HepG2 (cell line): Measurements from ENCODE around the gene ZMYND10. TPM values are rescaled to one million over a fixed set of nuclear protein-coding genes. Genes with fewer than 3 reads are reported as not detected.

Experiments
- CENPBD1 ChIP-seq: sonication (generic); formaldehyde crosslinking; IDR thresholded peaks from 2 replicates; pipeline ENCODE4 v1.8.0; 2022; ENCODE audit warnings: missing genetic modification reagents, low read depth, mild to moderate bottlenecking, borderline replicate concordance
- CENPX ChIP-seq: sonication (generic); formaldehyde crosslinking; IDR thresholded peaks from 2 replicates; pipeline ENCODE4 v1.9.0; 2021; ENCODE audit warnings: mild to moderate bottlenecking, missing genetic modification reagents, moderate library complexity
- PAF1 ChIP-seq: IDR thresholded peaks from 2 replicates; pipeline ENCODE4 v1.6.1; 2016; ENCODE audit warnings: missing genetic modification reagents, missing compliant biosample characterization
- PHF5A ChIP-seq: IDR thresholded peaks from one replicate; pipeline ENCODE4 v1.6.1; 2018; ENCODE audit warnings: low read depth, missing genetic modification reagents; ENCODE audit not compliant: unreplicated experiment
- SIN3A ChIP-seq: IDR thresholded peaks from 2 replicates; pipeline ENCODE4 v1.6.1; 2011; ENCODE audit warnings: low read depth, mild to moderate bottlenecking, control low read depth, low read length, borderline replicate concordance
- SIN3B ChIP-seq: fragments of 150-350 bp; IDR thresholded peaks from 2 replicates; pipeline ENCODE4 v1.6.1; 2014; ENCODE audit warnings: low read length
- ZNF574 ChIP-seq: sonication (generic); formaldehyde crosslinking; IDR thresholded peaks from 2 replicates; pipeline ENCODE4 v1.4.0; 2020; ENCODE audit warnings: missing genetic modification reagents
- polyA plus RNA-seq, 8 experiments: library from polyadenylated mRNA; depleted of rRNA in 3 of 8; stranded (reverse) in 7 of 8; unstranded in 1 of 8; fragments of >200 nt; fragmentation: Illumina TruSeq in 4 of 8; extraction: Trizol in 4 of 8; gene quantifications; 2 replicates each; pipeline versions ENCODE4 v1.2.1 to v1.2.3, GENCODE V29; 2011 to 2016; ENCODE audit warnings: low read depth in 4 of 8, missing spikeins in 1 of 8, mixed read lengths in 1 of 8; ENCODE audit not compliant: insufficient read depth in 1 of 8
- total RNA-seq, 5 experiments: library from RNA; depleted of rRNA; stranded (reverse); fragments of >200 nt; fragmentation: Illumina TruSeq; extraction: Trizol; gene quantifications; 2 replicates each; pipeline ENCODE4 v1.2.3, GENCODE V29; 2016; ENCODE audit warnings: low read depth in 1 of 5

Gene ZMYND10
- total and polyA plus RNA-seq, 2 of the 13 experiments (the other 11 are each of a cell fraction or from before 2014, with no cell fraction given), result 0.60 to 0.74 TPM

GRCh38 chr3:50298836-50299637 is 46.5 kb downstream of the ZMYND10 start, which contains the start of the genes HYAL3 and NAA80 (continued):
- TF ChIP-seq CENPBD1 (0 out of 2 replicates have a peak, but pooled peaks have one; percentile 32), CENPX (CRISPR knock-in tag) (no peak), SIN3B (no peak), PHF5A (no peak), ZNF574 (CRISPR knock-in tag) (peak; percentile 97), PAF1 (CRISPR knock-in tag) (no peak; the same call in 1 of the 2 replicates), SIN3A (0 out of 2 replicates have a peak, but pooled peaks have one; percentile 21)
